ENCODE data around the gene TSPAN10. TPM values are rescaled to one million over a fixed set of nuclear protein-coding genes. Genes with fewer than 3 reads are reported as not detected.

Gene TSPAN10
- total and polyA plus RNA-seq, 2 of the 4 experiments (the other 2 are of a cell fraction), result 1.4 to 4.5 TPM

DNA sequence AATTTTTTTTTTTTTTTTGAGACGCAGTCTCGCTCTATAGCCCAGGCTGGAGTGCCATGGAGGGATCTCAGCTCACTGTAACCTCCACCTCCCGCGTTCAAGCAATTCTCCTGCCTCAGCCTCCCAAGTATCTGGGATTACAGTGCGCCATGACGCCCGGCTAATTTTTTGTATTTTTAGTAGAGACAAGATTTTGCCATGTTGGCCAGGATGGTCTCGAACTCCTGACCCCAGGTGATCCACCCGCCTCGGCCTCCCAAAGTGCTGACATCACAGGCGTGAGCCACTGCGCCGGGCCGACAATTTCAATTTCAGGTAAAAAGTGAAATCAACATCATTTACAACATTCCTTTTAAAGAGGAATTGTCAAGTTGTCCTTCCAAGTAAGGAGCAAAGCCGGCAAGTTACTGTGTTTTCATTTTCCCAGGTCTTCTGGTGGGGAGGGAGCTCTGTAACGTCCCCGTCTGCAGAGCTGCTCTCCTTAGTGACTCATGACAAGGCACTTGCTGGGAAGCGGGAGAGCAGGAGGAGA, 957 bp upstream of the TSPAN10 start (continued):
- no peak for TF ChIP-seq NFE2L2 (IDR thresholded peaks at IDR 0.05; ENCODE audit: low read depth, low read length)

DNA sequence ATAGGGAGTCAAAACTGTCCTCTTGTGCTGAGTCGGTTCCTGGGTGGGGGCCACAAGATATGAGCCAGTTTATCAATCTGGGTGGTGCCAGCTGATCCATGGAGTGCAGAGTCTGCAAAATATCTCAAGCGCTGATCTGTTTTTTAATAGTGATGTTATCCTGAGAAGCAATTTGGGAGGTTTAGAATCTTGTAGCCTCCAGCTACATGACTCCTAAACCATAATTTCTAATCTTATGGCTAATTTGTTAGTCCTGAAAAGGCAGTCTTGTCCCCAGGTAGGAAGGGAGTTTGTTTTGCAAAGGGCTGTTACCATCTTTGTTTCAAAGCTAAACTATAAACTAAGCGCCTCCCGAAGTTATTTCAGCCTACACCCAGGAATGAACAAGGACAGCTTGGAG, 1.7 kb downstream of the TSPAN10 start:
- Histone ChIP-seq H3K79me1 (ENCODE audit: low read depth in 1 of 2, low read length in 2 of 2) (peaks cover 5 to 24% of the 10 kb centered on the region in 2 experiments; a peak in 2 of 4 replicates), H2BK15ac (ENCODE audit: low read depth, low read length) (no peak overlapping the region), H3K4ac (ENCODE audit: low read depth, low read length) (no peak overlapping the region), H3K9ac (ENCODE audit: low read depth, low read length) (no peak overlapping the region), H3K9me1 (ENCODE audit: insufficient read depth, low read length) (peaks cover 17% of the 10 kb centered on the region), H2BK20ac (ENCODE audit: low read depth, low read length) (no peak overlapping the region), H2BK120ac (ENCODE audit: low read depth, low read length) (no peak overlapping the region), H4K20me1 (ENCODE audit: insufficient read depth, low read length) (peaks cover 27% of the 10 kb centered on the region), H3K4me2 (ENCODE audit: low read depth, low read length) (no peak overlapping the region), H3K56ac (ENCODE audit: extremely low read depth, insufficient read depth, low read length) (no peak overlapping the region), H4K8ac (ENCODE audit: low read depth in 2 of 2, low read length in 2 of 2) (no peak overlapping the region), H3K27me3 (ENCODE audit: control insufficient read depth, insufficient read depth, low read length) (no peaks in the 10 kb centered on the region), H2AK9ac (replicated peaks; ENCODE audit: low read depth, low read length, poor library complexity) (no peak overlapping the region), H3K36me3 (ENCODE audit: control insufficient read depth, insufficient read depth, low read length) (no peaks in the 10 kb centered on the region), H2AFZ (replicated peaks; ENCODE audit: low read length, poor library complexity) (no peak overlapping the region), H3K23ac (ENCODE audit: low read depth, low read length) (no peak overlapping the region), H2AK5ac (ENCODE audit: low read depth, low read length) (no peak overlapping the region), H4K91ac (ENCODE audit: insufficient read depth, low read depth, low read length) (no peak overlapping the region), H3K9me3 (ENCODE audit: control insufficient read depth, insufficient read depth, low read length) (no peaks in the 10 kb centered on the region), H2BK5ac (ENCODE audit: low read depth, low read length, poor library complexity, severe bottlenecking) (no peak overlapping the region), H3K14ac (replicated peaks; ENCODE audit: low read depth, low read length) (no peak overlapping the region), H3K4me3 (ENCODE audit: insufficient read depth, low read depth, low read length) (no peak overlapping the region), H4K5ac (ENCODE audit: low read depth, low read length) (no peak overlapping the region), H3K27ac (ENCODE audit: insufficient read depth, low read length) (no peak overlapping the region), H3K4me1 (ENCODE audit: control insufficient read depth, insufficient read depth, low read length) (peaks cover 16% of the 10 kb centered on the region), H3K18ac (ENCODE audit: low read depth, low read length) (no peak overlapping the region)
- ChIA-PET CTCF (no interaction called here), POLR2A (ENCODE audit: unreplicated experiment) (no interaction called here)
- BruUV-seq (replicated peaks), result no TSS peak
- ATAC-seq (ENCODE audit: low read depth) (no peak), DNase-seq (no peak)
- intact Hi-C loops (cut with micrococcal nuclease) (no loop called here), in situ Hi-C loops (cut with MboI; ENCODE audit: low sequenced_read_pairs) (no loop called here), dilution Hi-C loops (cut with HindIII; ENCODE audit: low sequenced_read_pairs, unreplicated experiment) (no loop called here)
- 40% methylated on average over 1 of the region's 4 CpGs; no CpG with 5 or more reads in 1 of the 2 experiments for WGBS, 2 experiments (ENCODE audit: extremely low coverage in 2 of 2, insufficient read length in 1 of 2)
- TF ChIP-seq RCOR1 (IDR thresholded peaks at IDR 0.05; ENCODE audit: insufficient replicate concordance, low read length) (no peak), CHD1 (IDR thresholded peaks at IDR 0.05; ENCODE audit: low read depth, low read length) (no peak), POLR2A (IDR thresholded peaks at IDR 0.05; ENCODE audit: low read depth, low read length) (no peak), RAD21 (IDR thresholded peaks at IDR 0.05; ENCODE audit: low read length) (no peak), SMC3 (IDR thresholded peaks at IDR 0.05; ENCODE audit: low read depth, low read length) (no peak), NFE2L2 (IDR thresholded peaks at IDR 0.05; ENCODE audit: low read depth, low read length) (no peak), MAZ (IDR thresholded peaks at IDR 0.05; ENCODE audit: borderline replicate concordance, low read depth, low read length) (no peak), MXI1 (IDR thresholded peaks at IDR 0.05; ENCODE audit: borderline replicate concordance, low read depth, low read length) (no peak), CEBPB (IDR thresholded peaks at IDR 0.05; ENCODE audit: low read depth, low read length) (no peak), BHLHE40 (IDR thresholded peaks at IDR 0.05; ENCODE audit: low read depth, low read length) (no peak), RFX5 (IDR thresholded peaks at IDR 0.05; ENCODE audit: low read depth, low read length) (no peak), MAFK (IDR thresholded peaks at IDR 0.05; ENCODE audit: low read depth, low read length) (no peak), FOS (IDR thresholded peaks at IDR 0.05; ENCODE audit: low read depth, low read length) (no peak)
- TF ChIP-seq, protein P1, sequence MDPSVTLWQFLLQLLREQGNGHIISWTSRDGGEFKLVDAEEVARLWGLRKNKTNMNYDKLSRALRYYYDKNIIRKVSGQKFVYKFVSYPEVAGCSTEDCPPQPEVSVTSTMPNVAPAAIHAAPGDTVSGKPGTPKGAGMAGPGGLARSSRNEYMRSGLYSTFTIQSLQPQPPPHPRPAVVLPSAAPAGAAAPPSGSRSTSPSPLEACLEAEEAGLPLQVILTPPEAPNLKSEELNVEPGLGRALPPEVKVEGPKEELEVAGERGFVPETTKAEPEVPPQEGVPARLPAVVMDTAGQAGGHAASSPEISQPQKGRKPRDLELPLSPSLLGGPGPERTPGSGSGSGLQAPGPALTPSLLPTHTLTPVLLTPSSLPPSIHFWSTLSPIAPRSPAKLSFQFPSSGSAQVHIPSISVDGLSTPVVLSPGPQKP (IDR thresholded peaks at IDR 0.05; ENCODE audit: borderline replicate concordance, low read depth, low read length), result no peak
- TF ChIP-seq, protein P2, sequence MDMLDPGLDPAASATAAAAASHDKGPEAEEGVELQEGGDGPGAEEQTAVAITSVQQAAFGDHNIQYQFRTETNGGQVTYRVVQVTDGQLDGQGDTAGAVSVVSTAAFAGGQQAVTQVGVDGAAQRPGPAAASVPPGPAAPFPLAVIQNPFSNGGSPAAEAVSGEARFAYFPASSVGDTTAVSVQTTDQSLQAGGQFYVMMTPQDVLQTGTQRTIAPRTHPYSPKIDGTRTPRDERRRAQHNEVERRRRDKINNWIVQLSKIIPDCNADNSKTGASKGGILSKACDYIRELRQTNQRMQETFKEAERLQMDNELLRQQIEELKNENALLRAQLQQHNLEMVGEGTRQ (IDR thresholded peaks at IDR 0.05; ENCODE audit: low read depth, low read length), result no peak
